Sigmoid colon (tissue), 7 donors: Measurements from ENCODE around the gene OR6A2. TPM values are rescaled to one million over a fixed set of nuclear protein-coding genes. Genes with fewer than 3 reads are reported as not detected.

Source experiments
- DNase-seq: peaks from one replicate; pipeline ENCODE4 v3.0.0-alpha.2; 2019
- H3K27ac ChIP-seq, 4 donors: fragments of 200-600 bp; sonication (generic); one replicate each; pipeline ENCODE4 v1.5.1; 2016 to 2019; ENCODE audit warnings: mild to moderate bottlenecking in 1 of 4
- H3K27me3 ChIP-seq, 3 donors: fragments of 200-600 bp; sonication (generic); one replicate each; pipeline ENCODE4 v1.5.1; 2019; ENCODE audit warnings: mild to moderate bottlenecking in 1 of 3
- H3K36me3 ChIP-seq, 4 donors: fragments of 200-600 bp; sonication (generic); one replicate each; pipeline ENCODE4 v1.5.1; 2016 to 2019
- H3K4me1 ChIP-seq, 4 donors: fragments of 200-600 bp; sonication (generic); one replicate each; pipeline ENCODE4 v1.5.1; 2017 to 2019
- H3K4me3 ChIP-seq, 4 donors: fragments of 200-600 bp; sonication (generic); one replicate each; pipeline ENCODE4 v1.5.1; 2017 to 2019; ENCODE audit warnings: mild to moderate bottlenecking in 2 of 4, moderate library complexity in 1 of 4
- H3K9me3 ChIP-seq, 4 donors: fragments of 200-600 bp in 3 of 4; sonication (generic) in 3 of 4; one replicate each; pipeline versions ENCODE4 v1.5.1 to v1.6.1; 2013 to 2019
- CTCF ChIP-seq, 4 experiments: fragments of 450-650 bp in 3 of 4; fragments of 200-600 bp in 1 of 4; IDR thresholded peaks; one replicate each; pipeline ENCODE4 v1.5.1; 2016 to 2019; ENCODE audit warnings: antibody characterized with exemption in 4 of 4, mild to moderate bottlenecking in 3 of 4, moderate library complexity in 2 of 4
- EP300 ChIP-seq, 4 donors: sonication (generic); formaldehyde crosslinking; IDR thresholded peaks; one replicate each; pipeline ENCODE4 v1.6.1; 2017; ENCODE audit warnings: antibody characterized with exemption in 4 of 4
- POLR2A ChIP-seq, 2 donors: fragments of 450-650 bp; IDR thresholded peaks; one replicate each; pipeline ENCODE4 v1.6.1; 2016; ENCODE audit warnings: antibody characterized with exemption in 2 of 2, mild to moderate bottlenecking in 2 of 2, moderate library complexity in 2 of 2
- POLR2AphosphoS5 ChIP-seq, 4 donors: sonication (generic); formaldehyde crosslinking; IDR thresholded peaks; one replicate each; pipeline ENCODE4 v1.6.1; 2017; ENCODE audit warnings: antibody characterized with exemption in 4 of 4
- WGBS, 2 donors: extraction: QIAGEN DNeasy Blood & Tissue Kit; methylation state at CpG; one replicate each; pipeline ENCODE4 v1.1.7; 2013; 5-methylcytosine and 5-hydroxymethylcytosine counted together
- intact Hi-C: fragments of 100-400 bp; cut with DNase I; formaldehyde crosslinking; loops from one replicate; pipeline ENCODE4 v1.15.1; 2023
- polyA plus RNA-seq, 3 donors: library from polyadenylated mRNA; stranded (reverse); fragments of 200-250 nt; gene quantifications; one replicate each; pipeline ENCODE4 v1.2.3, GENCODE V29; 2013
- total RNA-seq, 4 donors: library from RNA; depleted of rRNA; stranded (reverse); fragments of >200 nt; gene quantifications; one replicate each; pipeline ENCODE4 v1.1.0, GENCODE V29; 2016
- donor health status: healthy with polysubstance abuse.
- donor health status: Bipolar disorder and iron deficiency.
- donor health status: healthy.

Gene OR6A2
- total and polyA plus RNA-seq, 7 donors = 0.06 to 0.28 (median 0.14) TPM; not detected in 4

- TF ChIP-seq POLR2AphosphoS5 (IDR thresholded peaks at IDR 0.05) (no peak), POLR2A (IDR thresholded peaks at IDR 0.05) (no peak), CTCF (IDR thresholded peaks at IDR 0.05) (no peak), EP300 (IDR thresholded peaks at IDR 0.05) (no peak)
- H3K27me3 ChIP-seq = no peaks in the 10 kb centered on the region
- no peak overlapping the region for H3K4me3 ChIP-seq
- 54 to 86% methylated on average over 3 of the region's 3 CpGs for WGBS, 2 donors
- no peaks in the 10 kb centered on the region for H3K36me3 ChIP-seq
- intact Hi-C loops = no loop called here
- H3K27ac ChIP-seq = no peak overlapping the region
- DNase-seq = no peak
- no peaks in the 10 kb centered on the region for H3K4me1 ChIP-seq
- H3K9me3 ChIP-seq = no peaks in the 10 kb centered on the region
Observed at GRCh38 chr11:6747097-6747668, 52.3 kb downstream of the OR6A2 start.

- H3K9me3 ChIP-seq = no peaks in the 10 kb centered on the region
- H3K4me1 ChIP-seq = no peaks in the 10 kb centered on the region
- H3K36me3 ChIP-seq = no peaks in the 10 kb centered on the region
- no peak for DNase-seq
- H3K27ac ChIP-seq = peak overlapping the region; percentile 28 to 60 (median 46)
- intact Hi-C loops = no loop called here
- H3K27me3 ChIP-seq = no peaks in the 10 kb centered on the region
- TF ChIP-seq EP300 (IDR thresholded peaks at IDR 0.05) (no peak), POLR2A (IDR thresholded peaks at IDR 0.05) (no peak)
- 49 to 74% methylated on average over 1 of the region's 1 CpG for WGBS, 2 donors
- peak overlapping the region in 2 of 4 donors; percentile 18 to 30 for H3K4me3 ChIP-seq
Observed at GRCh38 chr11:6746626-6747025, 52.9 kb downstream of the OR6A2 start.

GRCh38 chr11:6746086-6746618 lies 53.3 kb downstream of the OR6A2 start:
- no peaks in the 10 kb centered on the region for H3K4me1 ChIP-seq
- no peaks in the 10 kb centered on the region for H3K27me3 ChIP-seq
- H3K4me3 ChIP-seq = peak overlapping the region in 3 of 4 donors; percentile 17 to 30 (median 18)
- intact Hi-C loops = no loop called here
- no peaks in the 10 kb centered on the region for H3K36me3 ChIP-seq
- no peak for DNase-seq
- no peaks in the 10 kb centered on the region for H3K9me3 ChIP-seq
- WGBS, 2 donors = 25 to 63% methylated on average over 5 of the region's 5 CpGs
- peak overlapping the region; percentile 28 to 60 (median 46) for H3K27ac ChIP-seq
- TF ChIP-seq POLR2AphosphoS5 (IDR thresholded peaks at IDR 0.05) (peak in 1 of 4 donors; percentile 8), EP300 (IDR thresholded peaks at IDR 0.05) (no peak), CTCF (IDR thresholded peaks at IDR 0.05) (no peak), POLR2A (IDR thresholded peaks at IDR 0.05) (no peak)

DNA sequence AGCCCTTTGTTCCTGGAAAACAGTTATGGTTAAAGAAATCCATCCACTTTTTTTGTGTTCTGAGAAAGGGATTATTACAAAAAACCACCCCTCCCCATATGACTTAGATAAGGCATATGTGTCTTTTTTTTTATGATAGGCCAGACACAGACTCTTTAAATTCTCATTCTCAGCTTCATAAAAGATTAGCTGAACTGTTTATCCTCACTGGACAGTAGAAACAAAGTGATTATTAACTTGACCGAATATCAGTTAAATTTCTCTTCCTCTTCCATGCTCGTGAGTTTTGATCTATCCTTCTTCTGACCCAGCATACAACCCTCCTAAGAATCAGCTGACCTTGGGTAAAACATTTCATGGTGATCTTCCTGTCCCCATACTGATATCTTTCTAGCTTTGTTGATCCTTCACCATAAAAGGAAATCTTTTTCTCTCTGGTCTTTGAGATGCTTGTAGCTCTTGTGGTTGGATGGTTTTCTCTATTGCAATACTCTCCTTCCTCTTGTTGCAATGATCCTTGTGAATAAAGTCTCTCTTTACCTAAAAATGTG lies 53.9 kb downstream of the OR6A2 start:
- Histone ChIP-seq H3K27me3 (no peaks in the 10 kb centered on the region), H3K27ac (peak overlapping the region; percentile 28 to 60 (median 46)), H3K9me3 (no peaks in the 10 kb centered on the region), H3K36me3 (no peaks in the 10 kb centered on the region), H3K4me3 (peak overlapping the region in 1 of 4 donors; percentile 30), H3K4me1 (no peaks in the 10 kb centered on the region)
- TF ChIP-seq EP300 (IDR thresholded peaks at IDR 0.05) (no peak), CTCF (IDR thresholded peaks at IDR 0.05) (no peak), POLR2A (IDR thresholded peaks at IDR 0.05) (no peak), POLR2AphosphoS5 (IDR thresholded peaks at IDR 0.05) (no peak)
- WGBS, 2 donors = 45 to 65% methylated on average over 2 of the region's 2 CpGs
- intact Hi-C loops = no loop called here
- no peak for DNase-seq

DNA sequence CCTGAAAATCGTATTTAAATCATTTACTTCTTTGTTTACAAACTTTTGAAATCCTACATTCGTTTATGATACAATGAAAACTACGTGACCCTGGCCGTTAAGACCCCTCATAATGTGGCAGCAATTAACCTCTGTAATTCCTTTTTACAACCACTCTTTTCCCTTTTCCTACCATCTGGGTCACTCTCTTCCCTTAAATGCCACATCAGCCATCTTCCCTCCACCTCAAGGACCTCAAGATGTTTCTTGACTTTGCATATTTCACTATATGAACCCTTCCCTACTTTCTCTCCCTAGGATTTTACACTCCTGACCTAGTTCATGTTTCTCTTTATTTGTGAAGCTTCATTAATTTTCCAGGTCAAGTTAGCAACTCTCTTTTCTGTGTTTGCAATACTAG lies 54.5 kb downstream of the OR6A2 start:
- DNase-seq = no peak
- H3K4me3 ChIP-seq = no peak overlapping the region
- 43 to 55% methylated on average over 4 of the region's 4 CpGs for WGBS, 2 donors
- no peaks in the 10 kb centered on the region for H3K9me3 ChIP-seq
- H3K27me3 ChIP-seq = no peaks in the 10 kb centered on the region
- intact Hi-C loops = no loop called here
- no peaks in the 10 kb centered on the region for H3K4me1 ChIP-seq
- no peaks in the 10 kb centered on the region for H3K36me3 ChIP-seq
- no peak overlapping the region for H3K27ac ChIP-seq
- TF ChIP-seq CTCF (IDR thresholded peaks at IDR 0.05) (no peak), POLR2AphosphoS5 (IDR thresholded peaks at IDR 0.05) (no peak), POLR2A (IDR thresholded peaks at IDR 0.05) (no peak), EP300 (IDR thresholded peaks at IDR 0.05) (no peak)
